ENCODE results near the gene ACADVL.
"Not testable (repeated sequence)": the region's sequence is repeated elsewhere in the genome, so short reads cannot be mapped to it uniquely, and the experiment has no call there.

ACADVL gene

DNA sequence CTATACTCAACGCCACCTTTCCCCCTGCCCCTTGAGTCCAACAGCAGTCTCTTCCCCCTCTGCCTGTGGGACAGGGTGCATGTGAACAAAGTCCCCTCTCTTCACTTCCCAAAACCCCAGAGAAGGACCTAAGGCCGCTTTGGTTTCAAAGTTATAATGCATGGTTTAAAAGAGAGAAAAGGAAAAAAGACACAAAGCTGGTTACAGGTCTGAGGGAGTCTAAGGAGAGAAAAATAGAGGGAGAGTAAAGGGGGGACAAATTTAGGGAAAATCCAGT, 23.7 kb downstream of the ACADVL start:
- H3K27ac ChIP-seq (ENCODE audit: low read depth, low read length) = peak overlapping the region; percentile 99
- peak overlapping the region; percentile 66 for H3K4me3 ChIP-seq (ENCODE audit: low read depth, low read length)
- H3K14ac ChIP-seq (ENCODE audit: low read length) = peak overlapping the region; percentile 41
- no peaks in the 10 kb centered on the region for H3K27me3 ChIP-seq (ENCODE audit: insufficient read depth, low read length)
- peaks cover 10 to 12% of the 10 kb centered on the region in 2 experiments for H3K4me1 ChIP-seq (ENCODE audit: control insufficient read depth in 1 of 2, insufficient read depth in 2 of 2, low read length in 2 of 2)
- peaks cover 20 to 36% of the 10 kb centered on the region in 2 experiments for H3K36me3 ChIP-seq (ENCODE audit: control insufficient read depth in 1 of 2, insufficient read depth in 2 of 2, low read length in 2 of 2)
- peak overlapping the region; percentile 81 for H2AK5ac ChIP-seq (ENCODE audit: low read length)
- H2BK120ac ChIP-seq (ENCODE audit: insufficient read depth, low read length, poor library complexity) = peak overlapping the region; percentile 8
- H2BK5ac ChIP-seq (ENCODE audit: low read depth, low read length, poor library complexity) = peak overlapping the region; percentile 55
- peak overlapping the region; percentile 55 for H3K9ac ChIP-seq (ENCODE audit: low read length)
- H3K18ac ChIP-seq (ENCODE audit: low read length) = peak overlapping the region; percentile 42
- peaks cover 2% of the 10 kb centered on the region for H3K9me3 ChIP-seq (ENCODE audit: insufficient read depth, low read depth, low read length)
- peak overlapping the region; percentile 38 for H3K4ac ChIP-seq (ENCODE audit: low read depth, low read length)
- no peak for DNase-seq
- H2AFZ ChIP-seq (ENCODE audit: insufficient read depth, low read length, poor library complexity) = peak overlapping the region; percentile 20
- peaks cover 22% of the 10 kb centered on the region for H3K79me1 ChIP-seq (ENCODE audit: low read length)
- peaks cover 17% of the 10 kb centered on the region for H3K79me2 ChIP-seq (ENCODE audit: control insufficient read depth, insufficient read depth, low read length, poor library complexity)
- peak overlapping the region; percentile 82 for H4K8ac ChIP-seq (ENCODE audit: low read depth, low read length)
- no CpG with 5 or more reads among the region's 2 CpGs for WGBS (ENCODE audit: extremely low coverage, insufficient coverage, insufficient read length)
- H2BK12ac ChIP-seq (ENCODE audit: low read length) = no peak overlapping the region
- peak overlapping the region; percentile 71 for H3K4me2 ChIP-seq (ENCODE audit: low read length)
- H4K91ac ChIP-seq (ENCODE audit: low read depth, low read length) = peak overlapping the region; percentile 46
- peak overlapping the region; percentile 79 for H4K12ac ChIP-seq (ENCODE audit: low read depth, low read length)
- H3K23ac ChIP-seq (ENCODE audit: low read length) = no peak overlapping the region

DNA sequence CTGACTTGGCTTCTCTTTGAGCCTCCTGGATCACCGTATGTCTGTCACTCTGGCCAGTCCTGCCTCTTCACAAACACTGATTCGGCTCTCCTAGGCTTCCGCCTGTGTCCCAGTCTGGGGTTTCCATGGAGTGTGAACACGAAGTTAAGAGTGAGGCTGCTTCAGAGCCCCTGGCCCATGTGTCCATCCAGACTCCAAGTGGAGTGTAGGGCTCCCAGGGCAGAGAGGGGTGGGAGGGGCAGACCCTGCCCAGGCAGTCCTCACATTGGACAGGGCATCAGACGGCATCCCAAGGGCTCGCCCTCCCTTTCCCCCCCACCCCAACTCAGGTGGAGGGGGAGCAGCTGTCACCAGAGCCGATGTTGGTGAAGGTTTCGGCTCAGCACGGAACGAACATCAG, 24.1 kb downstream of the ACADVL start:
- H3K18ac ChIP-seq (ENCODE audit: low read length); H2BK120ac ChIP-seq (ENCODE audit: insufficient read depth, low read length, poor library complexity); H3K9me3 ChIP-seq (ENCODE audit: insufficient read depth, low read depth, low read length); H3K4me2 ChIP-seq (ENCODE audit: low read length); H2BK12ac ChIP-seq (ENCODE audit: low read length); H4K91ac ChIP-seq (ENCODE audit: low read depth, low read length); H4K8ac ChIP-seq (ENCODE audit: low read depth, low read length); H3K14ac ChIP-seq (ENCODE audit: low read length); H3K4ac ChIP-seq (ENCODE audit: low read depth, low read length); H4K12ac ChIP-seq (ENCODE audit: low read depth, low read length); H3K27ac ChIP-seq (ENCODE audit: low read depth, low read length); DNase-seq; H2AK5ac ChIP-seq (ENCODE audit: low read length); H3K9ac ChIP-seq (ENCODE audit: low read length); H3K23ac ChIP-seq (ENCODE audit: low read length); H2AFZ ChIP-seq (ENCODE audit: insufficient read depth, low read length, poor library complexity); H3K27me3 ChIP-seq (ENCODE audit: insufficient read depth, low read length); H2BK5ac ChIP-seq (ENCODE audit: low read depth, low read length, poor library complexity); H3K4me3 ChIP-seq (ENCODE audit: low read depth, low read length): not testable (repeated sequence)
- WGBS (ENCODE audit: extremely low coverage, insufficient coverage, insufficient read length) = no CpG with 5 or more reads among the region's 10 CpGs
- Histone ChIP-seq H3K36me3 (ENCODE audit: control insufficient read depth in 1 of 2, insufficient read depth in 2 of 2, low read length in 2 of 2) (peaks cover 20 to 36% of the 10 kb centered on the region in 2 experiments), H3K79me2 (ENCODE audit: control insufficient read depth, insufficient read depth, low read length, poor library complexity) (peaks cover 18% of the 10 kb centered on the region), H3K79me1 (ENCODE audit: low read length) (peaks cover 19% of the 10 kb centered on the region), H3K4me1 (ENCODE audit: control insufficient read depth in 1 of 2, insufficient read depth in 2 of 2, low read length in 2 of 2) (peaks cover 10 to 12% of the 10 kb centered on the region in 2 experiments)

DNA sequence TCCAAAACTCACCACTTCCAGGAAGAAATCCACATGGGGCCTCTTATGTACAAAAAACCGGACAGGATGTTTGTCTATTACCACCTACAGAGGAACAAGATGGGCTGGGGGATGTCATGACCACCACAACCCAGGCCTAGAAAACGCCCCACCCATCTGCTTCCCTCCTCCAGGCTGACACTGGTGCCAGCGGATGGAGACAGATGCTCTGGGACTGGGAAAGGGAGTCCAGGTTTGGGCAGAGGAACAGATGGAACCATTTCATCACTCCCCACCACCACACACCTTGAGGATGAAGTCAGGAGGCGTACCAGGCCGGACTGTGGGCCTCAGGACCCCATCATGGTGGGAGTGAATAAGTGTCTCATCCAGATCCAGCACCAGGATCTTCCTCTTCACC, 27.0 kb downstream of the ACADVL start:
- H4K8ac ChIP-seq (ENCODE audit: low read depth, low read length) = no peak overlapping the region
- no CpG with 5 or more reads among the region's 5 CpGs for WGBS (ENCODE audit: extremely low coverage, insufficient coverage, insufficient read length)

DNA sequence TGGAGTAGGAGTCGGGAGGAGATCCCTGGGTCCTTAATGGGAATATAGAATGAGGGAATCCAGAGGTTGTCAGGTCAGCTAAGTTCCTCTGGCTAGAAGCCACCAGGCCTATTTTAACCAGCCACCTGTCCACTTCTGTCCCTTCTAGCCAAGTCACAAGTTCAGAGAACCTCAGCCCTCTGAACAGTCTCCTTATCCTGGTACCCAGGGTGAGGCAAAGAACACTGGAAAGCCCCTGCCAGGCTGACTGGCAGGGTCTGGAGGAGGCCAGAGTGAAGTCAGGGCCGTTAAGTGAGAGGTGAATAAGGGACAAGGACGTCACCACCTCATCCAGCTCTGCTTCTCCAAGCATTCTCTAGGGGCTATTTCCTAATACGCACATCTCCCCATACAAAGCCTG, 29.1 kb downstream of the ACADVL start:
- Histone ChIP-seq H2AK5ac (ENCODE audit: low read length) (no peak overlapping the region), H3K27ac (ENCODE audit: low read depth, low read length) (no peak overlapping the region), H3K4ac (ENCODE audit: low read depth, low read length) (peak overlapping the region; percentile 66), H2BK5ac (ENCODE audit: low read depth, low read length, poor library complexity) (no peak overlapping the region), H3K79me2 (ENCODE audit: control insufficient read depth, insufficient read depth, low read length, poor library complexity) (peaks cover 30% of the 10 kb centered on the region), H3K4me1 (ENCODE audit: control insufficient read depth in 1 of 2, insufficient read depth in 2 of 2, low read length in 2 of 2) (peaks cover 6 to 10% of the 10 kb centered on the region in 2 experiments), H3K4me2 (ENCODE audit: low read length) (no peak overlapping the region), H2BK120ac (ENCODE audit: insufficient read depth, low read length, poor library complexity) (no peak overlapping the region), H3K9ac (ENCODE audit: low read length) (no peak overlapping the region), H3K4me3 (ENCODE audit: low read depth, low read length) (no peak overlapping the region), H3K36me3 (ENCODE audit: control insufficient read depth in 1 of 2, insufficient read depth in 2 of 2, low read length in 2 of 2) (peaks cover 19 to 25% of the 10 kb centered on the region in 2 experiments), H3K14ac (ENCODE audit: low read length) (no peak overlapping the region), H4K12ac (ENCODE audit: low read depth, low read length) (no peak overlapping the region), H2AFZ (ENCODE audit: insufficient read depth, low read length, poor library complexity) (no peak overlapping the region), H3K79me1 (ENCODE audit: low read length) (peaks cover 17% of the 10 kb centered on the region), H3K23ac (ENCODE audit: low read length) (peak overlapping the region; percentile 31), H4K8ac (ENCODE audit: low read depth, low read length) (no peak overlapping the region), H3K18ac (ENCODE audit: low read length) (no peak overlapping the region), H4K91ac (ENCODE audit: low read depth, low read length) (no peak overlapping the region), H3K9me3 (ENCODE audit: insufficient read depth, low read depth, low read length) (no peaks in the 10 kb centered on the region), H2BK12ac (ENCODE audit: low read length) (no peak overlapping the region), H3K27me3 (ENCODE audit: insufficient read depth, low read length) (no peaks in the 10 kb centered on the region)
- no peak for DNase-seq
- no CpG with 5 or more reads among the region's 4 CpGs for WGBS (ENCODE audit: extremely low coverage, insufficient coverage, insufficient read length)

More for the DNA sequence above, 27.0 kb downstream of the ACADVL start:
- H3K4ac ChIP-seq (ENCODE audit: low read depth, low read length) = no peak overlapping the region
- no peaks in the 10 kb centered on the region for H3K27me3 ChIP-seq (ENCODE audit: insufficient read depth, low read length)
- H2AK5ac ChIP-seq (ENCODE audit: low read length) = no peak overlapping the region
- H3K4me1 ChIP-seq (ENCODE audit: control insufficient read depth in 1 of 2, insufficient read depth in 2 of 2, low read length in 2 of 2) = peaks cover 7 to 8% of the 10 kb centered on the region in 2 experiments
- H2BK5ac ChIP-seq (ENCODE audit: low read depth, low read length, poor library complexity) = no peak overlapping the region
- H3K36me3 ChIP-seq (ENCODE audit: control insufficient read depth in 1 of 2, insufficient read depth in 2 of 2, low read length in 2 of 2) = peaks cover 20 to 27% of the 10 kb centered on the region in 2 experiments
- H2AFZ ChIP-seq (ENCODE audit: insufficient read depth, low read length, poor library complexity) = no peak overlapping the region
- H2BK120ac ChIP-seq (ENCODE audit: insufficient read depth, low read length, poor library complexity) = no peak overlapping the region
- H3K14ac ChIP-seq (ENCODE audit: low read length) = no peak overlapping the region
- no peak overlapping the region for H4K91ac ChIP-seq (ENCODE audit: low read depth, low read length)
- no peak overlapping the region for H3K18ac ChIP-seq (ENCODE audit: low read length)
- H3K27ac ChIP-seq (ENCODE audit: low read depth, low read length) = no peak overlapping the region
- no peak overlapping the region for H4K12ac ChIP-seq (ENCODE audit: low read depth, low read length)
- no peak for DNase-seq
- H3K4me2 ChIP-seq (ENCODE audit: low read length) = no peak overlapping the region
- peaks cover 35% of the 10 kb centered on the region for H3K79me2 ChIP-seq (ENCODE audit: control insufficient read depth, insufficient read depth, low read length, poor library complexity)
- H3K9me3 ChIP-seq (ENCODE audit: insufficient read depth, low read depth, low read length) = no peaks in the 10 kb centered on the region
- H3K9ac ChIP-seq (ENCODE audit: low read length) = no peak overlapping the region
- H3K23ac ChIP-seq (ENCODE audit: low read length) = no peak overlapping the region
- no peak overlapping the region for H2BK12ac ChIP-seq (ENCODE audit: low read length)
- H3K79me1 ChIP-seq (ENCODE audit: low read length) = peaks cover 23% of the 10 kb centered on the region
- no peak overlapping the region for H3K4me3 ChIP-seq (ENCODE audit: low read depth, low read length)
